PFSK-1 (cell line): ENCODE results near the gene METTL22.

Experiments used
- TAF1 ChIP-seq: IDR thresholded peaks from 2 replicates; pipeline ENCODE4 v1.6.1; 2012; ENCODE audit warnings: low read length, control low read depth, borderline replicate concordance; ENCODE audit not compliant: insufficient read depth
- TF ChIP-seq, protein P1 (sequence below), 2 experiments: IDR thresholded peaks; 2 replicates each; pipeline versions ENCODE4 v1.6.1 to v1.8.0; 2011 to 2012; ENCODE audit warnings: low read depth in 2 of 2, low read length in 2 of 2, control low read depth in 1 of 2, inconsistent platforms in 1 of 2, mild to moderate bottlenecking in 1 of 2, moderate library complexity in 1 of 2; ENCODE audit not compliant: insufficient read depth in 1 of 2

DNA sequence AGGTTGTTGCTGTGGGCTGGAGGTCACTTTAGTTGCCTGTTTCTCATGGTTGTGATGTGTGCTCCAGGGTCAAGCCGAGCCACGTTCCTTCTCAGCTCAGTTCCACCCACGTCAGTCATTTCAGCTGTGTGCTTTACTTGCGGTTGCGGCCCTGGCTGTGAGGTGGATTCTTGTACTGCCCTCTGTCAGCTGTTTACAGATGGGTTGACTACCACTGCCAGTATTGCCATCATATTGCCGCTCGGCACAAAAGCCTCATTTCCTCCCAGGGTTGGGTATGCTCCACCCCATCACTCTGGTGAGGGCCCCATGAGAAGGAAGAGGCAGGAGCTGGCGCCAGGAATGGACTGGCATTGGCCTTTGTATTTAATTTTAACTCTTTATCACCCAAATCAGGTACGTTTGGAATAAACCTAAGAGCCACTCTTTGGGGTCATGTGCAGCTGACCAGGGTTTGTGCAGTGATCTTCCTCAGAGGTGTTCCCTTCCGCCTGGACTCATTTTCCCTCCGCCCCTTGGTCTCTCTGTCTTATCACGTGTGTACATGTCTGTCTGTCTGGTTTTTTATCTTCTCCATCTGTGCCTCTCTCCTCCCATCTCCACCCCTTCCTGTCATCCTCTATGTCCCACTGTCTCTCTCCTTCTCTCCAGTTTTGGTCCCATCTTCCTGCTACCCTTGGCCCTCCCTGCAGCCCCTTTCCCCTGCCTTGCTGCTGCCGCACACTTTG, 25.0 kb downstream of the METTL22 start:
- no peak for TF ChIP-seq TAF1
- TF ChIP-seq, protein P1, sequence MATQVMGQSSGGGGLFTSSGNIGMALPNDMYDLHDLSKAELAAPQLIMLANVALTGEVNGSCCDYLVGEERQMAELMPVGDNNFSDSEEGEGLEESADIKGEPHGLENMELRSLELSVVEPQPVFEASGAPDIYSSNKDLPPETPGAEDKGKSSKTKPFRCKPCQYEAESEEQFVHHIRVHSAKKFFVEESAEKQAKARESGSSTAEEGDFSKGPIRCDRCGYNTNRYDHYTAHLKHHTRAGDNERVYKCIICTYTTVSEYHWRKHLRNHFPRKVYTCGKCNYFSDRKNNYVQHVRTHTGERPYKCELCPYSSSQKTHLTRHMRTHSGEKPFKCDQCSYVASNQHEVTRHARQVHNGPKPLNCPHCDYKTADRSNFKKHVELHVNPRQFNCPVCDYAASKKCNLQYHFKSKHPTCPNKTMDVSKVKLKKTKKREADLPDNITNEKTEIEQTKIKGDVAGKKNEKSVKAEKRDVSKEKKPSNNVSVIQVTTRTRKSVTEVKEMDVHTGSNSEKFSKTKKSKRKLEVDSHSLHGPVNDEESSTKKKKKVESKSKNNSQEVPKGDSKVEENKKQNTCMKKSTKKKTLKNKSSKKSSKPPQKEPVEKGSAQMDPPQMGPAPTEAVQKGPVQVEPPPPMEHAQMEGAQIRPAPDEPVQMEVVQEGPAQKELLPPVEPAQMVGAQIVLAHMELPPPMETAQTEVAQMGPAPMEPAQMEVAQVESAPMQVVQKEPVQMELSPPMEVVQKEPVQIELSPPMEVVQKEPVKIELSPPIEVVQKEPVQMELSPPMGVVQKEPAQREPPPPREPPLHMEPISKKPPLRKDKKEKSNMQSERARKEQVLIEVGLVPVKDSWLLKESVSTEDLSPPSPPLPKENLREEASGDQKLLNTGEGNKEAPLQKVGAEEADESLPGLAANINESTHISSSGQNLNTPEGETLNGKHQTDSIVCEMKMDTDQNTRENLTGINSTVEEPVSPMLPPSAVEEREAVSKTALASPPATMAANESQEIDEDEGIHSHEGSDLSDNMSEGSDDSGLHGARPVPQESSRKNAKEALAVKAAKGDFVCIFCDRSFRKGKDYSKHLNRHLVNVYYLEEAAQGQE (IDR thresholded peaks at IDR 0.05; ENCODE audit: insufficient read depth in 1 of 2, low read depth in 2 of 2, low read length in 2 of 2) = no peak
